Activated naive CD4-positive, alpha-beta T cell treated with Interleukin-2 at 50 U/mL for 16 hours (primary cell): ENCODE results near the gene OR5AR1.
"Not testable (repeated sequence)": the region's sequence is repeated elsewhere in the genome, so short reads cannot be mapped to it uniquely, and the experiment has no call there.

ENCODE experiments used
- DNase-seq: peaks from one replicate; pipeline ENCODE4 v3.0.0-alpha.2; 2020

The OR5AR1 gene

GRCh38 chr11:56663386-56663785 lies at the start of gene OR5AR1:
Gene OR5AR1 (plus strand): TSS chr11:56663686. CDS start chr11:56663686, 0 bp downstream.
- DNase-seq: no peak

- no peak for DNase-seq
These were observed 38.8 kb upstream of the OR5AR1 start for GRCh38 chr11:56624661-56625110.

GRCh38 chr11:56625946-56626345 lies 37.5 kb upstream of the OR5AR1 start:
- no peak for DNase-seq

- DNase-seq: no peak
These were observed 31.2 kb upstream of the OR5AR1 start for GRCh38 chr11:56632329-56632728.

GRCh38 chr11:56636861-56637260 lies 26.6 kb upstream of the OR5AR1 start:
- DNase-seq: no peak

GRCh38 chr11:56637500-56637899 lies 26.0 kb upstream of the OR5AR1 start:
- no peak for DNase-seq

- DNase-seq: no peak
These were observed 21.1 kb upstream of the OR5AR1 start, which contains the start of gene OR5AP2 for GRCh38 chr11:56642339-56642738. Gene OR5AP2 (minus strand): TSS chr11:56642439. CDS start chr11:56642439, 0 bp downstream.

- DNase-seq: no peak
These were observed 3.7 kb upstream of the OR5AR1 start for GRCh38 chr11:56659755-56660154.

- DNase-seq: no peak
These were observed 7.5 kb downstream of the OR5AR1 start for GRCh38 chr11:56670984-56671383.

- no peak for DNase-seq
These were observed 25.1 kb downstream of the OR5AR1 start for GRCh38 chr11:56688554-56689100.

GRCh38 chr11:56691179-56691578 lies 27.7 kb downstream of the OR5AR1 start:
- DNase-seq: not testable (repeated sequence)

- no peak for DNase-seq
These were observed 29.9 kb downstream of the OR5AR1 start for GRCh38 chr11:56693428-56693827.

GRCh38 chr11:56698795-56699194 lies 35.3 kb downstream of the OR5AR1 start, which contains the start of gene OR9G1:
Gene OR9G1 (plus strand): TSS chr11:56699095. CDS start chr11:56700388, 1,293 bp downstream.
- no peak for DNase-seq

- DNase-seq: no peak
These were observed 36.9 kb downstream of the OR5AR1 start for GRCh38 chr11:56700242-56700913.

GRCh38 chr11:56700914-56701485 lies 37.5 kb downstream of the OR5AR1 start:
- no peak for DNase-seq

GRCh38 chr11:56705784-56706396 lies 42.4 kb downstream of the OR5AR1 start:
- DNase-seq: no peak

GRCh38 chr11:56706486-56706885 lies 43.0 kb downstream of the OR5AR1 start:
- DNase-seq: no peak

- DNase-seq: no peak
These were observed 50.7 kb downstream of the OR5AR1 start for GRCh38 chr11:56714206-56714605.
